ENCODE measurements around the gene CFAP410.
"Not testable (repeated sequence)": the region's sequence is repeated elsewhere in the genome, so short reads cannot be mapped to it uniquely, and the experiment has no call there.

CFAP410 gene

DNA sequence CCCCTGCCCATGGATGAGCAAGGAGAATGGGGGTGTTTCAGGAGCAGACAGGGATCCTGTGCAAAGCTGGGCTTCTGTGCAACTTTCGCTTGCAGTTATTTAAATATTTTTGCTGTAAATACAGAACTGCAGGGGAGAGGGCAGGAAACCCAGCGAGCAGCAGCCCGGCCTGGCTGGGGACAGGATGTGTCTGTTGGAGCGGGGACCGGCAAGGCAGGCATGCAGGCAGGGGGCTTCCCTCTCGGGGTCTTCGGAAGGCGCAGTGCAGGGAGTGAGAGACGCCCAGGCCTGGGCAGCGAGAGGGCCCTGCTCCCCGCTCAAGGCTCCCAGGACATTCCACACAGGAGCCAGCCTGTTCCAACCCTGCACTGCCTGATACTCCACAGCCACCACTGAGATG lies 55.2 kb downstream of the CFAP410 start:
- no peak for DNase-seq

DNA sequence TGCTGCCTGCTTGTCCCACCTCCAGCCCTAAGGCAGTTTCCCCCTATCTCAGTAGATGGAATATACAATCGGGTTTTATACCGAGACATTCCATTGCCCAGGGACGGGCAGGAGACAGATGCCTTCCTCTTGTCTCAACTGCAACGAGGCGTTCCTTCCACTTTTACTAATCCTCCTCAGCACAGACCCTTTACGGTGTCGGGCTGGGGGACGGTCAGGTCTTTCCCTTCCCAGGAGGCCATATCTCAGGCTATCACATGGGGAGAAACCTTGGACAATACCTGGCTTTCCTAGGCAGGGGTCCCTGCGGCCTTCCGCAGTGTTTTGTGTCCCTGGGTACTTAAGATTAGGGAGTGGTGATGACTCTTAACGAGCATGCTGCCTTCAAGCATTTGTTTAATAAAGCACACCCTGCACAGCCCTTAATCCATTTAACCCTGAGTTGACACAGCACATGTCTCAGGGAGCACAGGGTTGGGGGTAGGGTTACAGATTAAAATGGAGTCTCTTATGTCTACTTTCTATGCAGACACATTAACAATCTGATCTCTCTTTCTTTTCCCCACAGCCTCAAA lies 55.9 kb downstream of the CFAP410 start:
- DNase-seq, result not testable (repeated sequence)

DNA sequence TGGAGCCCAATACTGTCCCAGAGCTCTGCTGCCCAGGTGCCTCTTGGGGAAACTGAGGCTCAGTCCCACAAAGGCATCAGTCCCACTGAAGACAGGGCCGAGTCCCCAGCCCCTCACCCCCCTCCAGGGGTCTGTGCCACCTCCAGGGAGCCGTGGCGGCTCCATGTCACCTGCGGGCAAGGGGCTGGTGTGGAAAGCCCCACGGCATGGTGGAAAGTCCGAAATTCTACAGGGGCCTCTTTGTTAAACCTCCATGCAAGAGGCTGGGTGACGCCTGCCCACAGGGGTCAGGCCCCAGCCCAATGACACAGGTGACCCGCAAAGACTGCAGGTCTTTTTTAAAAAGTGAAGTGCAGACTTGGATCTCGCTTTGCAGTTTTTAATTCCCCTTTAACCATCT lies 56.8 kb downstream of the CFAP410 start:
- DNase-seq, result no peak

DNA sequence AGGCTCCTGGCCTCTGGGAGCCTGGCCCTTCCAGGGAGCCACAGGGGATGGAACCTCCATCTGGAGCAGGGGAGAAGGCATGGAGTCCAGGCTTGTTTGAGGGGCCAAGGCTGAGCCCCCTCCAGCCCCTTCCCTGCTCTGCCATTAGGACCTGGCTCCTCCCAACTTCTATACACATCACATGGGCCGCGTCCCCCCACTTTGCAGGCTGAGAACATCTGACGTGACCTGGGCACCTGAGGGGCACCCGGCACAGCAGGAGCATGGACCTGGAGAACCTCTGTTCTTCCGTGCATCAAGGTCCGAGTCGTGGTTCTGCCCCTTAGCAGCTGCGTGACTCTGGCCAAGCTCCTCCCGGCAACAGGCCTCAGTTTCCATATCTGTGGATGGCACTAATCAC lies 57.4 kb downstream of the CFAP410 start:
- DNase-seq, result no peak

DNA sequence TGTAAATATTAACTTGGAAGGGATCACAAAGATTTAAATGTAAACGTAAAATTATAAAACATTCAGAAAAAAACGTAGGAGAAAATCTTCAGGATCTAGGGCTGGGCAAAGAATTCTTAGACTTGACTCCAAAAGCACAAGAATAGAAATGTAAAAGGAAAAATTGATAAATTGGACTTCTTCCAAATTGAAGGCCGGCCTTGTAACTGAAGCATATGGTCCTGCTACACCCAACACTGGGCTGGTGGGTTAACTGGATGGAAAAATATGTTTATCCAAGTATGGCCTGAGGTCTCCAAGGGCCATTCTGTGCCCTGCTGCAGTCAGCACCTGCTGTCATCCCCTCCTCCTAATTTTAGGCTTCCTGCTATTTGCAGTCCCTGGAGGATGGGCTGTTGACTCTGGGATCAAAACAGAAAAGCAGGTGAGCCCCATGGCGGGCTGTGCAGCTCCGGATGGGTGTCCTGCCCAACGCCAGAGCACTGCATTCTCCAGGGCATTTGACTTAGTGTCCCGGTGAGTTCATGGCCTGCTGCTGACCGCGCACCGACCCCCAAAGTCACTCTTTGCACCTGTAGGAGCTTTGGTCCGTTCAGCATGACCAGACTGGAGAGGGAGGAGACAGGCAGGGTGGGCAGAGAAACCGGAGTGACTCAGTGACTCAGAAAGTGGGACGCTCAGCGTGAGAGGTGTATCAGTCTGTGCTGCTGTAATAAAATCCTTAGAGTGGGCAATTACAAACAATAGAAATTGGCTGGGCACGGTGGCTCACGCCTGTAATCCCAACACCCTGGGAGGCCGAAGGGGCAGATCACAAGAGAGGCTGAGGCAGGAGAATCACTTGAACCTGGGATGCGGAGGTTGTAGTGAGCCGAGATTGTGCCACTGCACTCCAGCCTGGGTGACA lies 59.6 kb downstream of the CFAP410 start:
- DNase-seq, result no peak

Data from inflammatory macrophage treated with lipopolysaccharide for 1 hour (primary cell).